GM12891 (cell line): ENCODE data around the gene ABHD16A.
A peak's percentile ranks its signal among the peaks of the same experiment; 100 is the strongest.

Experiments
- DNase-seq: peaks from one replicate; pipeline ENCODE4 v3.0.0; 2011; ENCODE audit warnings: low spot score; ENCODE audit not compliant: insufficient read length
- FAIRE-seq: peaks from 2 replicates; lab custom pipeline; 2011; peaks lifted over from hg19 to GRCh38; lab: Jason Lieb, UNC
- PAX5 ChIP-seq: IDR thresholded peaks from 2 replicates; pipeline ENCODE4 v1.6.1; 2011; ENCODE audit warnings: low read length, moderate library complexity, mild to moderate bottlenecking; ENCODE audit not compliant: insufficient read depth, severe bottlenecking
- POLR2A ChIP-seq: IDR thresholded peaks from 2 replicates; pipeline ENCODE4 v1.6.1; 2011; ENCODE audit warnings: low read depth, low read length, control low read depth
- POLR2AphosphoS5 ChIP-seq: IDR thresholded peaks from 2 replicates; pipeline ENCODE4 v1.6.1; 2011; ENCODE audit warnings: low read depth, low read length, control low read depth
- POU2F2 ChIP-seq: IDR thresholded peaks from 2 replicates; pipeline ENCODE4 v1.6.1; 2011; ENCODE audit warnings: low read depth, mild to moderate bottlenecking, control low read depth, low read length, moderate library complexity
- SPI1 ChIP-seq: IDR thresholded peaks from 2 replicates; pipeline ENCODE4 v1.6.1; 2011; ENCODE audit warnings: low read depth, low read length, control low read depth
- TAF1 ChIP-seq: IDR thresholded peaks from 2 replicates; pipeline ENCODE4 v1.6.1; 2011; ENCODE audit warnings: low read depth, low read length, control low read depth

ABHD16A gene

GRCh38 chr6:31733734-31734133, 30.6 kb upstream of the ABHD16A start:
- no peak for DNase-seq
- no peak for FAIRE-seq
- TF ChIP-seq PAX5 (no peak), POLR2AphosphoS5 (no peak), POLR2A (no peak), POU2F2 (no peak), TAF1 (no peak), SPI1 (no peak)

- DNase-seq (no peak), FAIRE-seq (no peak)
- TF ChIP-seq TAF1 (no peak), SPI1 (no peak), POLR2AphosphoS5 (no peak), POU2F2 (no peak), POLR2A (no peak), PAX5 (no peak)
Observed at GRCh38 chr6:31732029-31732428, 28.9 kb upstream of the ABHD16A start.

GRCh38 chr6:31730631-31731086, 27.5 kb upstream of the ABHD16A start:
- TF ChIP-seq PAX5, result no peak
- TF ChIP-seq TAF1, result no peak
- TF ChIP-seq POLR2A, result no peak
- no peak for TF ChIP-seq SPI1
- no peak for TF ChIP-seq POU2F2
- no peak for TF ChIP-seq POLR2AphosphoS5
- no peak for FAIRE-seq
- DNase-seq, result no peak

- peak; percentile 65; the same call in 1 of the 2 replicates for TF ChIP-seq POLR2AphosphoS5
- TF ChIP-seq POU2F2, result no peak
- DNase-seq, result peak; percentile 64
- FAIRE-seq, result peak; percentile 82
Observed at GRCh38 chr6:31729979-31730630, 27.0 kb upstream of the ABHD16A start.

- DNase-seq (peak; percentile 52), FAIRE-seq (peak; percentile 86)
- TF ChIP-seq PAX5 (no peak), POLR2A (0 out of 2 replicates have a peak, but pooled peaks have one; percentile 6)
Observed at GRCh38 chr6:31729515-31729978, 26.4 kb upstream of the ABHD16A start.

- DNase-seq (peak; percentile 69), FAIRE-seq (no peak)
- 0 out of 2 replicates have a peak, but pooled peaks have one; percentile 43 for TF ChIP-seq POU2F2
- no peak for TF ChIP-seq SPI1
- no peak for TF ChIP-seq POLR2A
- TF ChIP-seq POLR2AphosphoS5, result no peak
Observed at GRCh38 chr6:31728767-31729514, 25.8 kb upstream of the ABHD16A start, which contains the start of gene DDAH2. Gene DDAH2 (minus strand): TSS chr6:31729299. CDS start chr6:31729161, 138 bp downstream.

- DNase-seq (no peak), FAIRE-seq (no peak)
- TF ChIP-seq SPI1, result no peak
- TF ChIP-seq POU2F2, result no peak
- TF ChIP-seq POLR2AphosphoS5, result no peak
- no peak for TF ChIP-seq POLR2A
- no peak for TF ChIP-seq TAF1
- no peak for TF ChIP-seq PAX5
Observed at GRCh38 chr6:31727717-31728671, 24.9 kb upstream of the ABHD16A start.

- TF ChIP-seq SPI1, result peak; percentile 99
- TF ChIP-seq PAX5, result no peak
- DNase-seq (peak; percentile 87), FAIRE-seq (peak; percentile 95)
Observed at GRCh38 chr6:31727034-31727716, 24.1 kb upstream of the ABHD16A start.

- TF ChIP-seq POLR2AphosphoS5 (no peak), POLR2A (no peak), PAX5 (no peak)
- FAIRE-seq (no peak), DNase-seq (no peak)
Observed at GRCh38 chr6:31725502-31726350, 22.6 kb upstream of the ABHD16A start.
